Superior temporal gyrus (tissue), 1 donor: ENCODE data around the gene NEK1.
A peak's percentile ranks its signal among the peaks of the same experiment; 100 is the strongest.

Experiments
- DNase-seq: peaks from one replicate; pipeline ENCODE4 v3.0.0-alpha.2; 2016; ENCODE audit errors: extremely low spot score

Gene NEK1

DNA sequence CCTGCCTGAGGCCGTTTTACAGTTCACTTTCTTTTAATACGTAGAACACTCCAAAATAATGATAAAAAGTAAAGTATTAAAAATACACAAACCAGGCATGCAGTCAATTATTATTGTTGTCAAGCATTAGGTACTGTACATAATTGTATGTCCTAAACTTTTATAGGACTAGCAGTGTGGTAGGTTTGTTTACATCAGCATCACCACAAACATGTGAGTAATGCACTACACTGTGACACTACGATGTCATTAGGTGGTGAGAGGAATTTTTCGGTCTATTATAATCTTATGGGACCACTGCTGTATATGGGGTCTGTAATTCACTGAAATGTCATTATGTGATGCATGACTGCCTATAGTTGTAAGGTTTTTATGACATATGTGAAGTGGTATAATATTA is 192.1 kb downstream of the NEK1 start:
- DNase-seq = no peak

DNA sequence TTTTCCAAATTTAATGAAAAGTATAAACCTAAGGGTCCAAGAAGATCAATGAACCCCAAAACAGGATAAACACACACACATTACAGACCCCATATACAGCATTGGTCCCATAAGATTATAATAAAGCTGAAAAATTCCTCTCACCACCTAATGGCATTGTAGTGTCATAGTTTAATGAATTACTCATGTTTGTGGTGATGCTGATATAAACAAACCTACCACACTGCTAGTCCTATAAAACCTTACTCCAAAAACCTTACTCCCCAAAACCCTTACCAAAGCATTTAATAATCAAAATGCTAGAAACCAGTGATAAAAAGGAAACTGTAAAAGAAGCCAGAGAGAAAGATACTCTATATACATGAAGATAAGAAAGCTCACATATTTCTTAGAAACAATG is 193.5 kb downstream of the NEK1 start:
- no peak for DNase-seq

GRCh38 chr4:169417629-169418282 is 194.6 kb downstream of the NEK1 start:
- DNase-seq = no peak

DNA sequence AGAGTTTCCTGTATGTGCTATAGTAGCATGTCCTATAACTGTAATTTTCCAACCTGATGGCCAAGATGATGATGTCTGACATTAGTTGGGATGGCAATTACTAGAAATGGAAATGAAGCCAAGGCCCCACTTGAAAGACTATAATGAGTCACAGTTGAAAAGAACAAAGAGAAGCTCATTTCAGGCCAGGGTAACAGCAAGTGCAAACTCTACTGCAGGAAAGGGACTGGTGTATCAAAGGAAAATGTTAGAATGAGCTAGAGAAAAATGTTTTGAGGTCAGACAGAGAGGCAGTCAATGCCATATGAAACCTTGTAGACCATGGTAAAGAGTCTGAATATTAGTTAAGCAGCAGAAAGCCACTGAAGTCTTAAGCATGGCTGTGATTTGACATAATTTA is 195.4 kb downstream of the NEK1 start:
- peak; percentile 64 for DNase-seq

GRCh38 chr4:169416461-169416860 is 195.9 kb downstream of the NEK1 start:
- DNase-seq = no peak

GRCh38 chr4:169414913-169415312 is 197.5 kb downstream of the NEK1 start:
- DNase-seq = no peak

DNA sequence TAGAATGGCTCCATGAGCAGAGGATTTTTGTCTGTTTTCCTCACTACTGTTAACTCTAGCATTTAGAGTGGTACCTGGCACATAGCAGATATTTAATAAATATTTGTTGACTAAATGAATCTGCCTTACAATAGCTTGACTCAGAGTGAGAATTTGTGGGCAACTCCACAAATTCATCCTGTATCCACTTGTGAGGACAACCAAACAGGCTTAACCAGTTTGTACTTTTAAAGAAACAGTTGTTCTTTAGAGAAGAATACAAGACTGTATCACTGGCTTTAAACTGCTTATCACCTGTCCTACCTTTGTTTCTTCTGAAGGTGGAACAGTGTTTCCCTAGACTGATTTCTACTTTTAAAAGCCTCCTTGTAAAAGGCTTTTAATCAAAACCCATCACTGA is 200.3 kb downstream of the NEK1 start:
- no peak for DNase-seq

DNA sequence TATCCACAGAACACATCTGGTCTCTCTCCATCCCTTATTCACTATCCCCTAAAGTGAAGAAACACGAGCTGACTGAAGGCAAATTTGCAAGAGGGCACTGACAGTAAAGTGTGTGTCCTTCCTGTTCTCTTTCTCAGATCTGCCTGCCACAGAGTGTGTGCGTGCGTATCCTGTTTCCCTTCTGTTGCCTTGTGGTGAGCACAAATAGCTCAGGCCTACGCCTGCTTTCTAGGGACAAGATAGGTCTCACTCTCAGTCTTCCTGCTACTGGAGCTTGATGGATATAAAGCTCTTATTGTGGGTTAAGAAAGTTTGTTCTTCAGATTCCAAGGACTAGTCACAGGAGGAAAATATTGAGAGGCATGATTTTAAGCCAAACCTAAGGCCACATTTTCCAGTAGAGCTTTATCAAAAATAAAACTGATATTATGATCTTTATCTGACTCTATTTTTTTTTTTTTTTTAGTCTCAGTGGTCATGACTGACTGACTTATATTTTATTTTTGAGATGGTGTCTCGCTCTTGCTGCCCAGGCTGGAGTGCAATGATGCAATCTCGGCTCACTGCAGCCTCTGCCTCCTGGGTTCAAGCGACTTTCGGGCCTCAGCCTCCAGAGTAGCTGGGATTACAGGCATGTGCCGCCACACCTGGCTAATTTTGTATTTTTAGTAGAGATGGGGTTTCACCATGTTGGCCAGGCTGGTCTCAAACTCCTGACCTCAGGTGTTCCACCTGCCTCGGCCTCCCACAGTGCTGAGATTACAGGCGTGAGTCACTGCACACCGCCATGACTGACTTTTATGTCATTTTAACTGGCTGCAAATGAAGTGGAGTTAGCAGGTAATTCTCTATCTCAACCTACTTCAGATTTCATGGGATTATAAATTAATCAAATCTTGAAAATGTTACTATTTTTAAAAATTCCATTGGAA is 201.3 kb downstream of the NEK1 start:
- no peak for DNase-seq

- no peak for DNase-seq
Measured at GRCh38 chr4:169407217-169407845, 205.1 kb downstream of the NEK1 start.

DNA sequence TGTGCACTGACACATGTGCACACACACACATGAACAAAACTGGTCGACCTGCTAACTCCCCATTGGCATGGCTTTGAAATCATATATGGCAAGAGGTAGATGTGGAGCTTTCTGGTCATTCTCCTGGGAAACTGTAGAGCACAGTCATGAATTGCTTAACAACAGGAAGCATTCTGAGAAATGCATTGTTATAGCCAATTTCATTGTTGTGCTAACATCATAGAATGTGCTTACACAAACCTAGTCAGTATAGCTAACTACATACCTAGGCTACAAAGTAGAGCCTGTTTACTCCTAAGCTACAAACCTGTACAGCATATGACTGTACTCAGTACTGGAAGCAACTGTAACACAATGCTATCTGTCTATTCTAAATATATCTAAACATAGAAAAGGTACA is 207.4 kb downstream of the NEK1 start:
- no peak for DNase-seq

DNA sequence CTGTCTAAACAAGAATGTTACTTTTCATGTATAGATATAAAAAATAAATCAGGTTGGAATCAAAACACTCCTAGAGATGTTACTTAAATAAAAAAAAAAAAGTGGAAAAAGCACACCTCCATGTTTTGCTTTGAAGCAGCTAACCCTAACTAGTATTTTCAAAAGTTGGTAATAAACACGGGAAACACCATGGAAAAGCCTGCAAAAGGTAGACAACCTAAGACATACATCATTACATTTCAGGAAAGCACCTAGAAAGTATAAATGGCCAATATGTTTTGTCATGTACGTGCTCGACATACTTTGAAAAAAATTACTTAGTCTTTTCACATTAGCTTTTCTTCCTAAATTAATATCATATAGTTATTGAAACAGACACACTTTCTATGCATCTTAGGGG is 211.6 kb downstream of the NEK1 start:
- no peak for DNase-seq

- DNase-seq = no peak
Measured at GRCh38 chr4:169399976-169400767, 212.2 kb downstream of the NEK1 start.

- DNase-seq = no peak
Measured at GRCh38 chr4:169398316-169398715, 214.1 kb downstream of the NEK1 start.

- DNase-seq = no peak
Measured at GRCh38 chr4:169397762-169398161, 214.6 kb downstream of the NEK1 start.

DNA sequence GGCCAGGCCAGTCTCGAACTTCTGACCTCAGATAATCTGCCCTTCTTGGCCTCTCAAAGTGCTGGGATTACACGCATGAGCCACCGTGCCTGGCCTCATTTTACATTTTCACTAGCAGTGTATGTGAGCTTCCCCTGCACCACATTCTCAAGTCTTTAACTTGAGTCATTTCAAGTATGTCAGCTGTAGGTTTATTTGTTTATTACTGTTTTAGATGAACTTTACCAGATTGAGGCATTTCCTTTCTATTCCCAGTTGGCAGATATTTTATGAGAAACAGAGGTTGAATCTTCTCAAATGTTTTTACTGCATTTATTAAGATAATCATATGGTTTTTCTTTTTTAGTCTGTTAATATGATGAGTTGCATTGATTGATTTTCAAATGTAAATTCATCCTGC is 227.0 kb downstream of the NEK1 start:
- no peak for DNase-seq

- no peak for DNase-seq
Measured at GRCh38 chr4:169384779-169385178, 227.6 kb downstream of the NEK1 start.

- DNase-seq = no peak
Measured at GRCh38 chr4:169383724-169384123, 228.7 kb downstream of the NEK1 start.

DNA sequence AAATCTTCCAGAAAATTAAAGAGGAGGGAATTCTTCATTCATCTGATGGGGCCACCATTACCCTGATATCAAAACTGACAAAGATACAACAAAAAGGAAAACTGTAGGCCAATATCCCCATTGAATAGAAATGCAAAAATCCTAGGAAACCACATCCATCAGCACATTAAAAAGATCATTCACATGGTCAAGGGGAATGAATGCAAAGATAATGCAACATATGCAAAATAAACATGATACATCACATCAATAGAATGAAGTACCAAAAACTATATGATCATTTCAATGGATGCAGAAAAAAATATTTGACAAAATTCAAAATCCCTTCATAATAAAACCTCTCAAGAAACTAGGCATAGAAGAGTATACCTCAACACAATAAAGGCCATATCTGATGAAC is 232.7 kb downstream of the NEK1 start:
- no peak for DNase-seq

DNA sequence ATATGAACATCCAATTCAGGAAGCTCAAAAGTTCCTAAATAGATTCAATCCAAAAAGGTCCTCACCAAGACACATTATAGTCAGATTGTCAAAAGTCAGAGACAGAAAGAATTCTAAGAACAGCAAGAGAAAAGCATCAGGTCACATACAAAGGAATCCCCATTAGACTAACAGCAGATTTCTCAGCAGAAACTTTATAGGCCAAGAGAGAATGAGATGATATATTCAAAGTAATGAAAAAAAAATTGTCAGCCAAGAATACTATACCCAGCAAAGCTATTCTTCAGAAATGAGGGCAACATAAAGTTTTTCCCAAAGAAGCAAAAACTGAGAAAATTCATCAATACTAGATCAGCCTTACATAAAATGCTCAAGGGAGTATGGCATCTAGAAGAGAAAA is 235.0 kb downstream of the NEK1 start:
- no peak for DNase-seq

- DNase-seq = no peak
Measured at GRCh38 chr4:169376421-169376820, 236.0 kb downstream of the NEK1 start.

DNA sequence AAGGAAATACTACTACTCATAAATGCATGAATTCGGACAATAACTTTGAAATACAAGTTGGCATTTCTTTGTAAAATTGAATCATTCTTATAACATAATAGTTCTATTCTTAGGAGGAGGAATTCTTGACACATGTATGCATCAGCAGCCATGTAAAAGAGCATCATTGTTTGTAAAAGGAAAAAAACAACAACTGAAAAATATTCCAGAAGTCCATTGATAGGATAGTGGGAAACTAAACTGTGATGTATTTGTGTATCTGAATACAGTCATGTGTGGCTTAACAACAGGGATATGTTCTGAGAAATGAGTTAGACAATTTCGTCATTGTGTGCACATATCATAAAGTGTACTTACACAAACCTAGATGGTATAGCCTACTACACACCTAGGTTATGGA is 239.6 kb downstream of the NEK1 start:
- peak; percentile 69 for DNase-seq

GRCh38 chr4:169369634-169370033 is 242.7 kb downstream of the NEK1 start:
- DNase-seq = no peak
